Adipocyte (in vitro differentiated cells): ENCODE results near the gene INTS1.

Experiments used
- DNase-seq: peaks from one replicate; pipeline ENCODE4 v3.0.0-alpha.2; 2015; ENCODE audit warnings: low read depth
- H3K27me3 ChIP-seq: replicated peaks from 2 replicates; pipeline ENCODE4 v1.7.0; 2013; ENCODE audit warnings: mild to moderate bottlenecking, low read length, moderate library complexity; ENCODE audit not compliant: control insufficient read depth, insufficient read depth
- H3K36me3 ChIP-seq: 2 replicates; pipeline ENCODE4 v1.7.0; 2013; ENCODE audit warnings: low read length, mild to moderate bottlenecking, moderate library complexity; ENCODE audit not compliant: control insufficient read depth, insufficient read depth, severe bottlenecking
- H3K4me1 ChIP-seq: 2 replicates; pipeline ENCODE4 v1.7.0; 2013; ENCODE audit warnings: mild to moderate bottlenecking, low read length, moderate library complexity; ENCODE audit not compliant: control insufficient read depth, insufficient read depth
- H3K4me3 ChIP-seq: 2 replicates; pipeline ENCODE4 v1.7.0; 2013; ENCODE audit warnings: mild to moderate bottlenecking, low read length, moderate library complexity
- H3K9ac ChIP-seq: 2 replicates; pipeline ENCODE4 v1.7.0; 2013; ENCODE audit warnings: mild to moderate bottlenecking, low read length, moderate library complexity
- H3K9me3 ChIP-seq: 2 replicates; pipeline ENCODE4 v1.7.0; 2013; ENCODE audit warnings: mild to moderate bottlenecking, low read length, moderate library complexity; ENCODE audit not compliant: control insufficient read depth

INTS1 gene

GRCh38 chr7:1511444-1512422 is 7.5 kb upstream of the INTS1 start:
- Histone ChIP-seq H3K4me1 (peaks cover 5% of the 10 kb centered on the region), H3K9ac (no peak overlapping the region), H3K36me3 (no peaks in the 10 kb centered on the region), H3K9me3 (no peaks in the 10 kb centered on the region), H3K27me3 (no peaks in the 10 kb centered on the region), H3K4me3 (no peak overlapping the region)
- DNase-seq: no peak

- no peak for DNase-seq
- H3K4me3 ChIP-seq: no peak overlapping the region
- no peaks in the 10 kb centered on the region for H3K27me3 ChIP-seq
- no peaks in the 10 kb centered on the region for H3K9me3 ChIP-seq
- no peaks in the 10 kb centered on the region for H3K36me3 ChIP-seq
- H3K9ac ChIP-seq: no peak overlapping the region
- peaks cover 4% of the 10 kb centered on the region for H3K4me1 ChIP-seq
Observed at GRCh38 chr7:1510780-1511154, 6.6 kb upstream of the INTS1 start.

DNA sequence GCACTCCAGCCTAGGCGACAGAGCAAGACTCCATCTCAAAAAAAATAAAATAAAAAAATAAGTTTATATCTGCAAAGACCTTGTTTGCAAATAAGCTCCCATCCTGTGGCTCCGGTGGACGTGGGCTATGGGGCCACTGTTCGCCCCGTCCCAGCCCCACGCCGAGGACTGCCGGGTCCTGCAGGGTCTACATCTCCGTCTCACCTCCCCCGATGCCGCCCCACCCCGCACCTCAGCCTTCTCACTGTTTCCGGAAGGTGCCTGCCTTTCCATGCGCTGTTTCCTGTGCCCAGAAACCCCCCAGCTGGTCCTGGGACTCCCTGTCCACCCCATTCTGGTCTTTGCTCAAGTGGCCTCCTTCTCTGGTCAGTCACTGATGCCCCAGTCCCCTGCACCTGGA is 5.0 kb upstream of the INTS1 start:
- H3K4me1 ChIP-seq: no peaks in the 10 kb centered on the region
- H3K36me3 ChIP-seq: no peaks in the 10 kb centered on the region
- H3K27me3 ChIP-seq: no peaks in the 10 kb centered on the region
- H3K4me3 ChIP-seq: no peak overlapping the region
- DNase-seq: no peak
- H3K9ac ChIP-seq: no peak overlapping the region
- H3K9me3 ChIP-seq: no peaks in the 10 kb centered on the region

- H3K9ac ChIP-seq: no peak overlapping the region
- H3K4me1 ChIP-seq: peaks cover 3% of the 10 kb centered on the region
- no peaks in the 10 kb centered on the region for H3K27me3 ChIP-seq
- no peak overlapping the region for H3K4me3 ChIP-seq
- no peak for DNase-seq
- H3K9me3 ChIP-seq: no peaks in the 10 kb centered on the region
- no peaks in the 10 kb centered on the region for H3K36me3 ChIP-seq
Observed at GRCh38 chr7:1508277-1508758, 4.1 kb upstream of the INTS1 start.

- DNase-seq: no peak
- Histone ChIP-seq H3K27me3 (no peaks in the 10 kb centered on the region), H3K4me3 (no peak overlapping the region), H3K9ac (no peak overlapping the region), H3K9me3 (no peaks in the 10 kb centered on the region), H3K4me1 (peaks cover 12% of the 10 kb centered on the region), H3K36me3 (peaks cover 5% of the 10 kb centered on the region)
Observed at GRCh38 chr7:1505731-1506550, 1.8 kb upstream of the INTS1 start.

DNA sequence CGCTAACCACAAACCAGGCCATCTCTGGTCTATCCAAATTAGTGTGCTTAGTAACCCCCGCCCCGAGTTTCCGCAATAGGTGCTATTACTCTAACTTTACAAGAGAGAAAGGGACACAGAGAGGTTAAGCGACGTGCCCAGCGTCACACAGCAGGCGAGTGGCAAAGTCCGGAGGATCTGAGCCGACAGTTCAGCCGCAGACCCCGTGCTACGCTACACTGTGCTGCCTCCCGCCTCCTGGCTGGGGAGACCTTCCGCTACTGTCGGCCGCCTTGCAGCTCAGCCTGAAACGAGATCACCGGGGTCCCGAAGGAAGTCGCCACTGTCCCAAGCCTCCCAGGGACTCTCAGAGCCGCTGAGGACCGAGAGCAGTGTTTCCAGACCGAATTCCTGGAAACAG is 799 bp downstream of the INTS1 start:
- Histone ChIP-seq H3K36me3 (peaks cover 19% of the 10 kb centered on the region), H3K27me3 (no peaks in the 10 kb centered on the region), H3K4me1 (peaks cover 12% of the 10 kb centered on the region), H3K9me3 (no peaks in the 10 kb centered on the region), H3K4me3 (peak overlapping the region; percentile 88), H3K9ac (peak overlapping the region; percentile 87)
- no peak for DNase-seq

GRCh38 chr7:1502845-1503244 is 1.3 kb downstream of the INTS1 start:
- Histone ChIP-seq H3K4me1 (peaks cover 12% of the 10 kb centered on the region), H3K27me3 (no peaks in the 10 kb centered on the region), H3K36me3 (peaks cover 24% of the 10 kb centered on the region), H3K9me3 (no peaks in the 10 kb centered on the region), H3K9ac (peak overlapping the region; percentile 87), H3K4me3 (peak overlapping the region; percentile 88)
- no peak for DNase-seq

- Histone ChIP-seq H3K27me3 (no peaks in the 10 kb centered on the region), H3K4me1 (peaks cover 12% of the 10 kb centered on the region), H3K36me3 (peaks cover 35% of the 10 kb centered on the region), H3K9me3 (no peaks in the 10 kb centered on the region), H3K9ac (no peak overlapping the region), H3K4me3 (no peak overlapping the region)
- no peak for DNase-seq
Observed at GRCh38 chr7:1501487-1502270, 2.5 kb downstream of the INTS1 start.

DNA sequence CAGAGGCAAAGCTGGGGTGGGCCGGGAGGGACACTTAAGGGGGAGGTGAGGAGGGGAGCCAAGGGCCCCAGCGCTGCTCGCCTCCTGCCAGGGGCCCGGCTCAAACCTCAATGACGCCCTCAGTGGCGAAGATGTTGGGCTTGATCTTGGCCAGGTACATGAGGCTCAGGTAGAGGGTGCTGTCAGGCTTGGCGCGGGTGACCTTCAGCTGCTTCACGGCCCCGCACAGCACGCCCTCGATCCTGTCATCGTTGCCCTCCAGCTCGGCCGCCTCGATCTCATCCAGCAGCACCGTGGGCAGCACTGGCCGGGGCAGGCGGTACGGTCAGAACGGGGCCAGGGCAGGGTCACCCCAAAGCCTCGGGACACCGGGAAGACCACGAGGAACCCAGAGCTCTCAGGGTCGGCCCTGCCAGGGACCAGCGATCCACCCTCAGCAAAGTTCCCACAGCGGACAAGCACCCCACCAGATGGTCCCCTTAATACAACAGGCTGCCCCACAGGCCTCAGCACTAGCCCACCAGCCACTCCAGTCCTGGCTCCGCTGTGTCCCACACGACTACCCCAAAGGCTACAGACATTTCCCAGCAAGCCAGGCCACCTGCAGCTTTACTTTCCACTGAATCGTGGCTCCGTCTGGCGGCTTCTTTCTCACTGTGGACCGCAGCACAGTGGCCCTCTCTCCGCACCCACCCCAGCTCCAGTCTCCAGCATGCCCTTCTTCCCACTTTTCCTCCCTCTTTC is 4.0 kb downstream of the INTS1 start:
- peaks cover 42% of the 10 kb centered on the region for H3K36me3 ChIP-seq
- H3K4me1 ChIP-seq: peaks cover 12% of the 10 kb centered on the region
- no peaks in the 10 kb centered on the region for H3K9me3 ChIP-seq
- H3K4me3 ChIP-seq: no peak overlapping the region
- no peak overlapping the region for H3K9ac ChIP-seq
- H3K27me3 ChIP-seq: no peaks in the 10 kb centered on the region
- no peak for DNase-seq

- no peaks in the 10 kb centered on the region for H3K27me3 ChIP-seq
- peaks cover 42% of the 10 kb centered on the region for H3K36me3 ChIP-seq
- no peak overlapping the region for H3K4me3 ChIP-seq
- DNase-seq: no peak
- H3K4me1 ChIP-seq: peaks cover 12% of the 10 kb centered on the region
- H3K9me3 ChIP-seq: no peaks in the 10 kb centered on the region
- H3K9ac ChIP-seq: no peak overlapping the region
Observed at GRCh38 chr7:1499367-1500029, 4.7 kb downstream of the INTS1 start.
